Transverse colon (tissue), 4 donors: ENCODE measurements around the gene WIPF2.

Experiments used
- CTCF ChIP-seq, 5 experiments: fragments of 200-600 bp in 3 of 5; fragments of 450-650 bp in 2 of 5; sonication (generic) in 3 of 5; IDR thresholded peaks; 1 replicate in 2 of 5; 2 replicates in 3 of 5; pipeline ENCODE4 v1.5.1; 2016 to 2017; ENCODE audit warnings: antibody characterized with exemption in 5 of 5, inconsistent platforms in 3 of 5, mild to moderate bottlenecking in 2 of 5, moderate library complexity in 1 of 5
- POLR2AphosphoS5 ChIP-seq, 3 donors: sonication (generic); formaldehyde crosslinking; IDR thresholded peaks; one replicate each; pipeline ENCODE4 v1.6.1; 2016; ENCODE audit warnings: antibody characterized with exemption in 3 of 3

- TF ChIP-seq CTCF (IDR thresholded peaks at IDR 0.05) = no peak
- no peak for TF ChIP-seq POLR2AphosphoS5 (IDR thresholded peaks at IDR 0.05)
Measured at GRCh38 chr17:40307001-40307730, 88.1 kb downstream of the WIPF2 start.
